Measurements from ENCODE around the gene NPFFR2.
"Not testable (repeated sequence)": the region's sequence is repeated elsewhere in the genome, so short reads cannot be mapped to it uniquely, and the experiment has no call there.

Gene NPFFR2

DNA sequence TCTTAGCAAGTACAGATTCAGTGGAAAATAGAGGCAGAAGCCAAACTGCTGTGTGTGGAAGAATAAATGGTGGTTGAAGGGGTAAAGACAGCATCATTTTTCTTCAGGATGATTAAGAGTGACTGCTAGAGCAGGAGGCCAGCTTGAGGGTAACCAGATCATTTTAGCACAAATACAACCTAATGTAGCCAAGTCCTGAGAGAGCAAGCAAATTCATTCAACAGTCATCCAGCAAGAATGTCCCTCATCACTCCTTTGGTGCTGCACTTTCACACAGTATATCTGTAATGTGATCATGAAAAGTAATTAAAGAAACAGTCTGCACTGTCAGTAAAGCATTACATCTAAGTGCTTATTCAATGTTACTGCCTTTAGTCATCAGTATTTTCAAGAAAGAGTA, 44.8 kb downstream of the NPFFR2 start:
- no peak overlapping the region for H3K4me3 ChIP-seq (ENCODE audit: low read depth, low read length)
- peak; percentile 81 for DNase-seq (ENCODE audit: low read depth, low spot score)
- TF ChIP-seq, protein P1, sequence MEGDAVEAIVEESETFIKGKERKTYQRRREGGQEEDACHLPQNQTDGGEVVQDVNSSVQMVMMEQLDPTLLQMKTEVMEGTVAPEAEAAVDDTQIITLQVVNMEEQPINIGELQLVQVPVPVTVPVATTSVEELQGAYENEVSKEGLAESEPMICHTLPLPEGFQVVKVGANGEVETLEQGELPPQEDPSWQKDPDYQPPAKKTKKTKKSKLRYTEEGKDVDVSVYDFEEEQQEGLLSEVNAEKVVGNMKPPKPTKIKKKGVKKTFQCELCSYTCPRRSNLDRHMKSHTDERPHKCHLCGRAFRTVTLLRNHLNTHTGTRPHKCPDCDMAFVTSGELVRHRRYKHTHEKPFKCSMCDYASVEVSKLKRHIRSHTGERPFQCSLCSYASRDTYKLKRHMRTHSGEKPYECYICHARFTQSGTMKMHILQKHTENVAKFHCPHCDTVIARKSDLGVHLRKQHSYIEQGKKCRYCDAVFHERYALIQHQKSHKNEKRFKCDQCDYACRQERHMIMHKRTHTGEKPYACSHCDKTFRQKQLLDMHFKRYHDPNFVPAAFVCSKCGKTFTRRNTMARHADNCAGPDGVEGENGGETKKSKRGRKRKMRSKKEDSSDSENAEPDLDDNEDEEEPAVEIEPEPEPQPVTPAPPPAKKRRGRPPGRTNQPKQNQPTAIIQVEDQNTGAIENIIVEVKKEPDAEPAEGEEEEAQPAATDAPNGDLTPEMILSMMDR (IDR thresholded peaks at IDR 0.05; ENCODE audit: low read depth, low read length), result no peak
- in situ Hi-C loops (cut with HindIII; ENCODE audit: low sequenced_read_pairs), result no loop called here

DNA sequence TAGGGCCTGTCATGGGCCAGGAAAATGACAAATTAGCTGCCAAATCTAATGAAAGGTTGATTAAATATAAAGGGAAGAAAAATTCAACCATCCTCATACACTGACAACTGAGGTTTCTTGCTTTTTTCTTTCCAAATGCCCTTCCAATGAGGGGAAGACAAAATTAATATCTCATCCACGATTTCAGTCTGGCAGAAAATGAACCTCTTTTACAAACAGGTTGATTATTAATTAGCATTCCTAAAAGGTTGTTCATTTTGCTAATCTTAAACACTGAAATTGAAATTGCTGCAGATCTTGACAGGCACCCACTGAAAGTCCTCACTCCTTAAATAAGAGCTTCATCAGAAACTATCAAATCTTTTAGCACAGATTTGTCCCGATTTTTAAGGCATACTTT, 45.5 kb downstream of the NPFFR2 start:
- H3K4me3 ChIP-seq (ENCODE audit: low read depth, low read length), result no peak overlapping the region
- TF ChIP-seq, protein P1 (IDR thresholded peaks at IDR 0.05; ENCODE audit: low read depth, low read length), result no peak
- no peak for DNase-seq (ENCODE audit: low read depth, low spot score)
- in situ Hi-C loops (cut with HindIII; ENCODE audit: low sequenced_read_pairs), result no loop called here

DNA sequence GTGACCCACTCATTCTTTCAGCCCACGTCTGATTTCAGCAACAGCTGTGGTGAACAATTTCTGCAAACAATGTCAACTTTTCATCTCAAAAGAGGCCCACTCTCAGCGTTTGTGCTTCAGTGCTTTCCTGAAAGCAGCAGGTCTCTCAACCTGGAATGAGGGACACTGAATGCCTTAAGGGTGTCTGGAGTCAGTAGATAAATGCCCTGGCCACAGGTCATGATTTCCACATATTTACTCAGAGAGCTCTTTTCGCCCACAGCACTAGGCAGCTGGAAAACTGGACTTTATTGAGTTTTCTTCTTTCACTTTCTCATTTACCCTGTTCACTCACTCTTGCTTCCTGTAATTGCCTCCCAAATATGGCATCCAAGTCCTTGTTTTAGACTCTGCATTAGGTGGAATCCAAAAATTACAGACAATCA, 52.8 kb downstream of the NPFFR2 start:
- in situ Hi-C loops (cut with HindIII; ENCODE audit: low sequenced_read_pairs), result no loop called here
- H3K4me3 ChIP-seq (ENCODE audit: low read depth, low read length), result no peak overlapping the region
- no peak for DNase-seq (ENCODE audit: low read depth, low spot score)
- TF ChIP-seq, protein P1 (IDR thresholded peaks at IDR 0.05; ENCODE audit: low read depth, low read length), result no peak

DNA sequence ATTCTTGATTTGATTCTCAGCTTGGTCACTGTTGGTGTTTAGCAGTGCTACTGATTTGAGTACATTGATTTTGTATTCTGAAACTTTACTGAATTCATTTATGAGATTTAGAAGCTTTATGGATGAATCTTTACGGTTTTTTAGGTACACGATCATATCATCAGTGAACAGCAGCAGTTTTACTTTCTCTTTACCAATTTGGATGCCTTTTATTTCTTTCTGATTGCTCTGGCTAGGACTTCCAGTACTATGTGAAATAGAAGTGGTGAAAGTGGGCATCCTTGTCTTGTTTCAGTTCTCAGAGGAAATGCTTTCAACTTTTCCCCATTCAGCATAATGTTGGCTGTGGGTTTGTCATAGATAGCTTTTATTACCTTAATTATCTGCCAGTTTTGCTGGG, 58.8 kb downstream of the NPFFR2 start:
- DNase-seq (ENCODE audit: low read depth, low spot score); H3K4me3 ChIP-seq (ENCODE audit: low read depth, low read length); in situ Hi-C loops (cut with HindIII; ENCODE audit: low sequenced_read_pairs): not testable (repeated sequence)

DNA sequence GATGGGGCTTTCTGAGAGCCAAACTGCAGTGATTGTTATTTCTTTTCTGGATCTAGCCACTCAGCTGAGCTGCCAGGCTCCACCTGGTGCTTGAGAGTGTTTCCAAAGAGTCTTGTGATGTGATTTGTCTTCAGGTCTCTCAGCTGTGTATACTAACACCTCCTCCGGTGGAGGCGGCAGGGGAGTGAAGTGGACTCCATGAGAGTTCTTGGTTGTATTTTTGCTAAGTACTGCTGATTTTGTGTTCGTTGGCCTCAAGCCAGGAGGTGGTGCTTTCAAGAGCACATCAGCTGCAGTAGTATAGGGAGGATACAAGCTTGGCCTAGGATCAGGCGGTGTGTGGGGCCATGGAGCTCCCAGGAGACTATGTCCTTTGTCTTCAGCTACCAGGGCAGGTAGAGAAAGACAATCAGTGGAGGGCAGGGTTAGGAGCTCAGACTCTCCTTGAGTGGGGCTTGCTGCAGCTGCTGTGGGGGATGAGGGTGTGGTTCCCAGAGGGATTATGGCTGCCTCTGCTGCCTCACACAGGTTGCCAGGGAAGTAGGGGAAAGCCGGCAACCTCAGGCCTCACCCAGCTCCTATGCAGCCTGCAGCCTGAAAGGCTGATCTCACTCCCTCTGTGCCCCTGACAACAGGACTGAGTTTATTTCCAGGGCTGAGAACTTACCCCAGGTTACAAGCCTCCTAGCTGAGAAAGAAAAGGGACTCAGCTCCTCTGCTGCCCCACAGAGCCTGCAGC, 62.4 kb downstream of the NPFFR2 start:
- TF ChIP-seq, protein P1 (IDR thresholded peaks at IDR 0.05; ENCODE audit: low read depth, low read length), result no peak
- H3K4me3 ChIP-seq (ENCODE audit: low read depth, low read length), result no peak overlapping the region
- in situ Hi-C loops (cut with HindIII; ENCODE audit: low sequenced_read_pairs), result no loop called here
- no peak for DNase-seq (ENCODE audit: low read depth, low spot score)

DNA sequence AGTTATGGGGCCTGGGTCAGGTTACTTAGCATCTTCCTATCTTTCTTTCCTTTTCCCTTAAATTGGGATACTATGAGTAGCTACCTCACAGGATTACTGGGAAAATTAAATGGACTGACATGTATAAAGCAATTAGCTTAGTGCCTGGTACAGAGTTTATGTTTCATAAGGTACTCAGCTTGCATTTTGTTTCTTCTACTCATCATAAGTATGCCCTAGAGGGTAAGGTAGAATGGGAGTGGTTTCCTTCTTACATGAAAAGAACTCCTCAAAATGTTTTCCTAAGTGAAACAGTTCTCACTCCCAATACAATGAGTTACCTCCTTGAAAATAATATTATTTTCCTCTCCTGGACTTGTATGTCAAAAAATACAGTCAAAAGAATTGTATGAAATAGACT, 75.7 kb downstream of the NPFFR2 start:
- TF ChIP-seq, protein P1 (IDR thresholded peaks at IDR 0.05; ENCODE audit: low read depth, low read length), result no peak
- DNase-seq (ENCODE audit: low read depth, low spot score), result no peak
- in situ Hi-C loops (cut with HindIII; ENCODE audit: low sequenced_read_pairs), result no loop called here
- H3K4me3 ChIP-seq (ENCODE audit: low read depth, low read length), result no peak overlapping the region

DNA sequence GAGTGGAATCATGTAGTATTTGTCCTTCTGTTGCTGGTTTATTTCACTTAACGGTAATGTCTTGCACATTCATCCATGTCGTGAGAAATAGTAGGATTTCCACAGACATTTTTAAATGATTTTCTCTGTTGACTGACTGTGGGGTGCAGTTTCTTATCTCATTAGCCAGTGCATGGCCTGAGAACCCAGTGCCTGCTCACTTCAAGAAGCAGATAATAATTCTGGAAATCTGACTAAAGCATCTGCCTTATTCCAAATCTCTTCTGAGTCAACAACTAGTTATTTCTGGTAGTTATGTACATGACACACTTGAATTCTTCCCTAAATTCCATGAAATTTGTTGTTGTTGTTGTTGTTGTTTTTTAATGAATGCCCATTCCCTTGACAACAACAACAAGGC, 77.6 kb downstream of the NPFFR2 start:
- H3K4me3 ChIP-seq (ENCODE audit: low read depth, low read length), result no peak overlapping the region
- in situ Hi-C loops (cut with HindIII; ENCODE audit: low sequenced_read_pairs), result no loop called here
- TF ChIP-seq, protein P1 (IDR thresholded peaks at IDR 0.05; ENCODE audit: low read depth, low read length), result no peak
- DNase-seq (ENCODE audit: low read depth, low spot score), result no peak
